GM23338 (cell line): ENCODE results near the gene SRSF9.

Experiments used
- CREB1 ChIP-seq: fragments of 250-450 bp; sonication (Bioruptor Pico); IDR thresholded peaks from 2 replicates; pipeline ENCODE4 v1.5.0; 2020; ENCODE audit warnings: low read depth, mild to moderate bottlenecking, moderate library complexity
- EZH2 ChIP-seq: fragments of 200-600 bp; sonication (generic); IDR thresholded peaks from one replicate; pipeline ENCODE4 v1.8.0; 2017; ENCODE audit warnings: antibody characterized with exemption, mild to moderate bottlenecking, low read depth; ENCODE audit not compliant: unreplicated experiment
- EZH2phosphoT487 ChIP-seq: fragments of 200-600 bp; sonication (generic); IDR thresholded peaks from one replicate; pipeline ENCODE4 v1.8.1; 2018; ENCODE audit warnings: antibody characterized with exemption; ENCODE audit not compliant: unreplicated experiment
- JUNB ChIP-seq: IDR thresholded peaks from one replicate; pipeline ENCODE4 v1.6.1; 2016; ENCODE audit warnings: antibody characterized with exemption; ENCODE audit not compliant: unreplicated experiment
- NANOG ChIP-seq: IDR thresholded peaks from 2 replicates; pipeline ENCODE4 v1.6.1; 2016; ENCODE audit warnings: antibody characterized with exemption, borderline replicate concordance
- POLR2AphosphoS5 ChIP-seq: IDR thresholded peaks from 2 replicates; pipeline ENCODE4 v1.6.1; 2016; ENCODE audit warnings: antibody characterized with exemption, low read depth
- ZNF114 ChIP-seq: fragments of 250-450 bp; sonication (Bioruptor Pico); IDR thresholded peaks from 2 replicates; pipeline ENCODE4 v1.5.0; 2020; ENCODE audit warnings: mild to moderate bottlenecking, moderate library complexity
- ZNF331 ChIP-seq: fragments of 250-450 bp; sonication (Bioruptor Pico); IDR thresholded peaks from 2 replicates; pipeline ENCODE4 v1.5.0; 2020; ENCODE audit warnings: low read depth, mild to moderate bottlenecking, moderate library complexity
- TF ChIP-seq, protein P1 (sequence below), 2 experiments: fragments of 200-600 bp in 1 of 2; sonication (generic) in 1 of 2; conservative IDR thresholded peaks; 2 replicates each; pipeline versions ENCODE4 v1.5.1 to v1.6.1; 2016 to 2017; ENCODE audit warnings: antibody characterized with exemption in 2 of 2, low read depth in 2 of 2, mild to moderate bottlenecking in 2 of 2, moderate library complexity in 1 of 2
- TF ChIP-seq, protein P2 (sequence below): IDR thresholded peaks from 2 replicates; pipeline ENCODE4 v1.6.1; 2016; ENCODE audit warnings: antibody characterized with exemption
- TF ChIP-seq, protein P3 (sequence below): IDR thresholded peaks from one replicate; pipeline ENCODE4 v1.6.1; 2018; ENCODE audit warnings: antibody characterized with exemption; ENCODE audit not compliant: unreplicated experiment

DNA sequence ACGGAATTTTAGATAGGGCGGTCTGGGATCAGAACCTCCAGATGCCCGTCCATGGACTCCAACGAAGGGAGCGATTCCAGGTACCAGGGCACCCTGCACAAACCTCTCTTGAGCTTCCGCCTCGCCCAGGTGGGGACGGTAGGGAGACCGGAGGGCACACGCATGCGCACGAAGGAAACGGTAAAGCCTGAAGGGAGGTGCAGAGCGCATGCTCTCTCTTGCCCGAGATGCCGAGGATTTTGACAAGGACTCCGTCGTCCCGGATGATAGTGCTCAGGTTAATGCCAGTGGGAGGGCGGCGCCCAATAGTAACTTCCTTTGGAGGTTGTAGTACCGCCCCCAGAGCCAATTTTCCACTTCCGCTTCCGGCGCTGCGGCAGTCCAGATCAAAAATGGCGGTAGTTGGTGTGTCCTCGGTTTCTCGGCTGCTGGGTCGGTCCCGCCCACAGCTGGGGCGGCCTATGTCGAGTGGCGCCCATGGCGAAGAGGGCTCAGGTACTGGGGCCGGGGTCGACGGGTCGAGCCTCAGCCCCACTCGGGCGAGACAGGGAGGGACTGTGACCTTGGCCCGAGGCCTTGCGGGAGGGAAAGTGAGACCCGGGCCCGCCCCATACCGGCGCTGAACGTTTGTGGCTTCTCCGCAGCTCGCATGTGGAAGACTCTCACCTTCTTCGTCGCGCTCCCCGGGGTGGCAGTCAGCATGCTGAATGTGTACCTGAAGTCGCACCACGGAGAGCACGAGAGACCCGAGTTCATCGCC is 31.6 kb downstream of the SRSF9 start, which contains the start of gene COX6A1:
- TF ChIP-seq, protein P1, sequence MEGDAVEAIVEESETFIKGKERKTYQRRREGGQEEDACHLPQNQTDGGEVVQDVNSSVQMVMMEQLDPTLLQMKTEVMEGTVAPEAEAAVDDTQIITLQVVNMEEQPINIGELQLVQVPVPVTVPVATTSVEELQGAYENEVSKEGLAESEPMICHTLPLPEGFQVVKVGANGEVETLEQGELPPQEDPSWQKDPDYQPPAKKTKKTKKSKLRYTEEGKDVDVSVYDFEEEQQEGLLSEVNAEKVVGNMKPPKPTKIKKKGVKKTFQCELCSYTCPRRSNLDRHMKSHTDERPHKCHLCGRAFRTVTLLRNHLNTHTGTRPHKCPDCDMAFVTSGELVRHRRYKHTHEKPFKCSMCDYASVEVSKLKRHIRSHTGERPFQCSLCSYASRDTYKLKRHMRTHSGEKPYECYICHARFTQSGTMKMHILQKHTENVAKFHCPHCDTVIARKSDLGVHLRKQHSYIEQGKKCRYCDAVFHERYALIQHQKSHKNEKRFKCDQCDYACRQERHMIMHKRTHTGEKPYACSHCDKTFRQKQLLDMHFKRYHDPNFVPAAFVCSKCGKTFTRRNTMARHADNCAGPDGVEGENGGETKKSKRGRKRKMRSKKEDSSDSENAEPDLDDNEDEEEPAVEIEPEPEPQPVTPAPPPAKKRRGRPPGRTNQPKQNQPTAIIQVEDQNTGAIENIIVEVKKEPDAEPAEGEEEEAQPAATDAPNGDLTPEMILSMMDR (conservative IDR thresholded peaks at IDR 0.05; ENCODE audit: low read depth in 2 of 2): 0 out of 4 replicates have a peak, but pooled peaks of 1 of the 2 experiments have one; percentile 21
- TF ChIP-seq EZH2 (no peak), POLR2AphosphoS5 (peak; percentile 89), JUNB (no peak), EZH2phosphoT487 (no peak), ZNF114 (no peak), ZNF331 (CRISPR knock-in tag) (no peak), CREB1 (no peak), NANOG (peak; percentile 55; the same call in 1 of the 2 replicates)
- TF ChIP-seq, protein P2, sequence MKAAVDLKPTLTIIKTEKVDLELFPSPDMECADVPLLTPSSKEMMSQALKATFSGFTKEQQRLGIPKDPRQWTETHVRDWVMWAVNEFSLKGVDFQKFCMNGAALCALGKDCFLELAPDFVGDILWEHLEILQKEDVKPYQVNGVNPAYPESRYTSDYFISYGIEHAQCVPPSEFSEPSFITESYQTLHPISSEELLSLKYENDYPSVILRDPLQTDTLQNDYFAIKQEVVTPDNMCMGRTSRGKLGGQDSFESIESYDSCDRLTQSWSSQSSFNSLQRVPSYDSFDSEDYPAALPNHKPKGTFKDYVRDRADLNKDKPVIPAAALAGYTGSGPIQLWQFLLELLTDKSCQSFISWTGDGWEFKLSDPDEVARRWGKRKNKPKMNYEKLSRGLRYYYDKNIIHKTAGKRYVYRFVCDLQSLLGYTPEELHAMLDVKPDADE: peak; percentile 83
- TF ChIP-seq, protein P3, sequence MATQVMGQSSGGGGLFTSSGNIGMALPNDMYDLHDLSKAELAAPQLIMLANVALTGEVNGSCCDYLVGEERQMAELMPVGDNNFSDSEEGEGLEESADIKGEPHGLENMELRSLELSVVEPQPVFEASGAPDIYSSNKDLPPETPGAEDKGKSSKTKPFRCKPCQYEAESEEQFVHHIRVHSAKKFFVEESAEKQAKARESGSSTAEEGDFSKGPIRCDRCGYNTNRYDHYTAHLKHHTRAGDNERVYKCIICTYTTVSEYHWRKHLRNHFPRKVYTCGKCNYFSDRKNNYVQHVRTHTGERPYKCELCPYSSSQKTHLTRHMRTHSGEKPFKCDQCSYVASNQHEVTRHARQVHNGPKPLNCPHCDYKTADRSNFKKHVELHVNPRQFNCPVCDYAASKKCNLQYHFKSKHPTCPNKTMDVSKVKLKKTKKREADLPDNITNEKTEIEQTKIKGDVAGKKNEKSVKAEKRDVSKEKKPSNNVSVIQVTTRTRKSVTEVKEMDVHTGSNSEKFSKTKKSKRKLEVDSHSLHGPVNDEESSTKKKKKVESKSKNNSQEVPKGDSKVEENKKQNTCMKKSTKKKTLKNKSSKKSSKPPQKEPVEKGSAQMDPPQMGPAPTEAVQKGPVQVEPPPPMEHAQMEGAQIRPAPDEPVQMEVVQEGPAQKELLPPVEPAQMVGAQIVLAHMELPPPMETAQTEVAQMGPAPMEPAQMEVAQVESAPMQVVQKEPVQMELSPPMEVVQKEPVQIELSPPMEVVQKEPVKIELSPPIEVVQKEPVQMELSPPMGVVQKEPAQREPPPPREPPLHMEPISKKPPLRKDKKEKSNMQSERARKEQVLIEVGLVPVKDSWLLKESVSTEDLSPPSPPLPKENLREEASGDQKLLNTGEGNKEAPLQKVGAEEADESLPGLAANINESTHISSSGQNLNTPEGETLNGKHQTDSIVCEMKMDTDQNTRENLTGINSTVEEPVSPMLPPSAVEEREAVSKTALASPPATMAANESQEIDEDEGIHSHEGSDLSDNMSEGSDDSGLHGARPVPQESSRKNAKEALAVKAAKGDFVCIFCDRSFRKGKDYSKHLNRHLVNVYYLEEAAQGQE: no peak
